Lower lobe of right lung (tissue), 2 donors: ENCODE data around the gene ARL6IP6. TPM values are rescaled to one million over a fixed set of nuclear protein-coding genes. Genes with fewer than 3 reads are reported as not detected.

Source experiments
- ATAC-seq, 2 donors: fragments of 200-7000 bp; cut with Tn5 transposase; one replicate each; pipeline ENCODE4 v1.9.1; 2020 to 2022; ENCODE audit warnings: mild to moderate bottlenecking in 2 of 2, moderate library complexity in 2 of 2
- DNase-seq: peaks from one replicate; pipeline ENCODE4 v3.0.0-alpha.2; 2020
- H3K27ac ChIP-seq: fragments of 200-600 bp; one replicate; pipeline ENCODE4 v1.8.0; 2022
- H3K27me3 ChIP-seq: fragments of 200-600 bp; one replicate; pipeline ENCODE4 v1.8.0; 2022; ENCODE audit warnings: low read depth
- H3K36me3 ChIP-seq: fragments of 200-600 bp; one replicate; pipeline ENCODE4 v1.8.0; 2022; ENCODE audit warnings: mild to moderate bottlenecking
- H3K4me1 ChIP-seq: fragments of 200-600 bp; one replicate; pipeline ENCODE4 v1.8.0; 2022
- H3K4me3 ChIP-seq: fragments of 200-600 bp; one replicate; pipeline ENCODE4 v1.8.0; 2022; ENCODE audit warnings: mild to moderate bottlenecking
- H3K9me3 ChIP-seq: fragments of 200-600 bp; one replicate; pipeline ENCODE4 v1.8.0; 2022
- CTCF ChIP-seq: fragments of 200-600 bp; IDR thresholded peaks from one replicate; pipeline ENCODE4 v1.8.0; 2022; ENCODE audit warnings: antibody characterized with exemption, mild to moderate bottlenecking
- intact Hi-C: fragments of 100-400 bp; cut with DNase I; formaldehyde crosslinking; loops from one replicate; pipeline ENCODE4 v1.11.0; 2022
- total RNA-seq: library from RNA; stranded (reverse); fragmentation: NEBNext Ultra II Directional; extraction: Animal tissue kit (Norgen Biotek cat#: 25700); gene quantifications from one replicate; pipeline ENCODE4 v1.2.1, GENCODE V29; 2021
- donor health status: DM: no; HTN: yes; CAD: no; lungs with severe emphysema.

The ARL6IP6 gene
- total RNA-seq, 1 donor from 2014 or later = 19.2 TPM

GRCh38 chr2:152696476-152696875 is 21.9 kb upstream of the ARL6IP6 start:
- H3K27me3 ChIP-seq = no peaks in the 10 kb centered on the region
- H3K9me3 ChIP-seq = no peaks in the 10 kb centered on the region
- DNase-seq (no peak), ATAC-seq (no peak)
- H3K4me1 ChIP-seq = peaks cover 21% of the 10 kb centered on the region
- H3K4me3 ChIP-seq = no peak overlapping the region
- intact Hi-C loops = no loop called here
- TF ChIP-seq CTCF = no peak
- no peak overlapping the region for H3K27ac ChIP-seq
- peaks cover 19% of the 10 kb centered on the region for H3K36me3 ChIP-seq

GRCh38 chr2:152701198-152701597 is 17.2 kb upstream of the ARL6IP6 start:
- Histone ChIP-seq H3K4me3 (no peak overlapping the region), H3K4me1 (no peaks in the 10 kb centered on the region), H3K27me3 (no peaks in the 10 kb centered on the region), H3K36me3 (peaks cover under 1% of the 10 kb centered on the region), H3K9me3 (no peaks in the 10 kb centered on the region), H3K27ac (no peak overlapping the region)
- intact Hi-C loops = no loop called here
- DNase-seq (no peak), ATAC-seq (no peak)
- no peak for TF ChIP-seq CTCF

- no peak for DNase-seq
- no peaks in the 10 kb centered on the region for H3K27me3 ChIP-seq
- no peak for ATAC-seq
- H3K9me3 ChIP-seq = no peaks in the 10 kb centered on the region
- H3K4me1 ChIP-seq = no peaks in the 10 kb centered on the region
- no peak for TF ChIP-seq CTCF
- peaks cover 23% of the 10 kb centered on the region for H3K36me3 ChIP-seq
- intact Hi-C loops = no loop called here
- H3K27ac ChIP-seq = no peak overlapping the region
- H3K4me3 ChIP-seq = no peak overlapping the region
Measured at GRCh38 chr2:152706477-152707021, 11.9 kb upstream of the ARL6IP6 start.

DNA sequence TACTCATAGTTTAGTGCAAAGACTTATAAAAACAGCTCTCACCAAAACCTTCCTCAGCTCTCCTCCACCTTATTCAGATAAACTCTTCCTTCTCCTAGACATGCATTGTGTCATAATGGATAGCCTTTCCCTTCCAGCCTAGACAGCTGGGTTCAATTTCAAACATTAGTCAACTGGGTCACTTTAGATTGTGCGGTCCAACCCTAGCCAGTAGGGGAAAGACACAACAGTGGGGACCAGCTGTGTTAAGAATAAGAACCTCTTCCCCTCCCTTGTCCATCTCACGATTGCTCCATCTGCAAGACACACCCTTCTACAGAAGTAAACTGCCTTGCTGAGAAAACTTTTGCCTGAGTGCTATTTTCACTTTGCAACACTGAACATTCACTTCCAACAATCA is 9.7 kb upstream of the ARL6IP6 start:
- no peaks in the 10 kb centered on the region for H3K27me3 ChIP-seq
- no peak overlapping the region for H3K27ac ChIP-seq
- peaks cover 45% of the 10 kb centered on the region for H3K36me3 ChIP-seq
- no peak for DNase-seq
- no peak for TF ChIP-seq CTCF
- no peak for ATAC-seq
- intact Hi-C loops = no loop called here
- no peaks in the 10 kb centered on the region for H3K4me1 ChIP-seq
- H3K9me3 ChIP-seq = no peaks in the 10 kb centered on the region
- H3K4me3 ChIP-seq = no peak overlapping the region

- intact Hi-C loops = no loop called here
- no peaks in the 10 kb centered on the region for H3K27me3 ChIP-seq
- H3K4me3 ChIP-seq = no peak overlapping the region
- no peak for DNase-seq
- H3K4me1 ChIP-seq = peaks cover 8% of the 10 kb centered on the region
- H3K27ac ChIP-seq = no peak overlapping the region
- peaks cover 59% of the 10 kb centered on the region for H3K36me3 ChIP-seq
- TF ChIP-seq CTCF = no peak
- no peak for ATAC-seq
- no peaks in the 10 kb centered on the region for H3K9me3 ChIP-seq
Measured at GRCh38 chr2:152710713-152711112, 7.7 kb upstream of the ARL6IP6 start.

- no peak for ATAC-seq
- TF ChIP-seq CTCF = no peak
- no peak for DNase-seq
- no peak overlapping the region for H3K27ac ChIP-seq
- H3K4me3 ChIP-seq = no peak overlapping the region
- H3K36me3 ChIP-seq = peaks cover 46% of the 10 kb centered on the region
- H3K4me1 ChIP-seq = peaks cover 30% of the 10 kb centered on the region
- H3K27me3 ChIP-seq = no peaks in the 10 kb centered on the region
- intact Hi-C loops = no loop called here
- no peaks in the 10 kb centered on the region for H3K9me3 ChIP-seq
Measured at GRCh38 chr2:152715112-152715511, 3.3 kb upstream of the ARL6IP6 start.
